H1 (cell line): ENCODE data around the gene KNCN. TPM values are rescaled to one million over a fixed set of nuclear protein-coding genes. Genes with fewer than 3 reads are reported as not detected.

Experiments
- CTCF ChIA-PET: fragments of 300-600 bp; sonication (Branson Sonifier 250); formaldehyde crosslinking; loops from one replicate; lab custom pipeline; 2021; ENCODE audit not compliant: partially characterized antibody; lab: Charles Lee
- POLR2A ChIA-PET: fragments of 300-600 bp; sonication (Branson Sonifier 250); formaldehyde crosslinking; loops from one replicate; lab custom pipeline; 2021; ENCODE audit warnings: inconsistent platforms; ENCODE audit not compliant: partially characterized antibody; lab: Charles Lee
- DNase-seq, 2 experiments: peaks; one replicate each; pipeline versions ENCODE4 v3.0.0 to v3.0.0-alpha.2; 2010 to 2022; ENCODE audit warnings: low spot score in 2 of 2, low read depth in 1 of 2, mixed read lengths in 1 of 2
- FAIRE-seq: peaks from 2 replicates; lab custom pipeline; 2011; peaks lifted over from hg19 to GRCh38; lab: Jason Lieb, UNC
- H2AFZ ChIP-seq: 2 replicates; pipeline ENCODE4 v1.8.1; 2012; ENCODE audit warnings: low read length, inconsistent platforms
- H2AK5ac ChIP-seq: 2 replicates; pipeline ENCODE4 v1.6.1; 2013; ENCODE audit warnings: low read depth, low read length
- H2BK120ac ChIP-seq: replicated peaks from 2 replicates; pipeline ENCODE3; 2013; ENCODE audit warnings: low read depth, low read length, inconsistent platforms
- H2BK12ac ChIP-seq: 2 replicates; pipeline ENCODE4 v1.6.1; 2013; ENCODE audit warnings: low read depth, low read length
- H2BK15ac ChIP-seq: 2 replicates; pipeline ENCODE4 v1.6.1; 2013; ENCODE audit warnings: low read length
- H2BK20ac ChIP-seq: 2 replicates; pipeline ENCODE4 v1.6.1; 2013; ENCODE audit warnings: low read length
- H2BK5ac ChIP-seq: 2 replicates; pipeline ENCODE4 v1.6.1; 2013; ENCODE audit warnings: low read depth, low read length
- H3K14ac ChIP-seq: 2 replicates; pipeline ENCODE4 v1.6.1; 2013; ENCODE audit warnings: inconsistent platforms; ENCODE audit not compliant: insufficient read length
- H3K18ac ChIP-seq: 2 replicates; pipeline ENCODE4 v1.6.1; 2013; ENCODE audit warnings: low read length; ENCODE audit errors: extremely low read depth
- H3K23ac ChIP-seq: 2 replicates; pipeline ENCODE4 v1.6.1; 2013; ENCODE audit warnings: inconsistent platforms; ENCODE audit not compliant: insufficient read length
- H3K23me2 ChIP-seq: 2 replicates; pipeline ENCODE4 v1.6.1; 2013; ENCODE audit warnings: low read depth, low read length
- H3K27ac ChIP-seq: 2 replicates; pipeline ENCODE4 v1.6.1; 2011; ENCODE audit warnings: low read depth, low read length, inconsistent platforms
- H3K27me3 ChIP-seq, 4 experiments: replicated peaks in 1 of 4; 1 replicate in 1 of 4; 2 replicates in 3 of 4; pipeline versions ENCODE4 v1.6.1 to v1.8.1; 2011 to 2013; ENCODE audit warnings: low read length in 3 of 4, mild to moderate bottlenecking in 3 of 4, inconsistent platforms in 2 of 4, mixed read lengths in 2 of 4, moderate library complexity in 1 of 4; ENCODE audit not compliant: control insufficient read depth in 3 of 4, insufficient read depth in 3 of 4; ENCODE audit errors: extremely low read depth in 1 of 4
- H3K36me3 ChIP-seq, 4 experiments: 2 replicates each; pipeline versions ENCODE4 v1.6.1 to v1.8.1; 2011 to 2013; ENCODE audit warnings: mild to moderate bottlenecking in 4 of 4, low read length in 3 of 4, moderate library complexity in 2 of 4, control low read depth in 1 of 4, inconsistent platforms in 1 of 4; ENCODE audit not compliant: insufficient read depth in 4 of 4, control insufficient read depth in 2 of 4
- H3K4ac ChIP-seq: replicated peaks from 2 replicates; pipeline ENCODE3; 2013; ENCODE audit warnings: low read length, low read depth, mixed read lengths, inconsistent platforms; ENCODE audit not compliant: insufficient read length
- H3K4me1 ChIP-seq, 4 experiments: replicated peaks in 1 of 4; 1 replicate in 1 of 4; 2 replicates in 3 of 4; pipeline versions ENCODE4 v1.6.1 to v1.8.1; 2011 to 2013; ENCODE audit warnings: low read length in 3 of 4, inconsistent platforms in 2 of 4, mixed read lengths in 1 of 4; ENCODE audit not compliant: insufficient read depth in 4 of 4, control insufficient read depth in 3 of 4
- H3K4me2 ChIP-seq, 2 experiments: 2 replicates each; pipeline versions ENCODE4 v1.6.1 to v1.8.1; 2011 to 2013; ENCODE audit warnings: low read depth in 2 of 2, low read length in 2 of 2, control low read depth in 1 of 2, inconsistent platforms in 1 of 2, mild to moderate bottlenecking in 1 of 2; ENCODE audit not compliant: insufficient read depth in 1 of 2
- H3K4me3 ChIP-seq, 4 experiments: fragments of 200-600, 300-600 bp in 1 of 4; sonication (generic), shearing (Covaris generic), sonication (Bioruptor Twin) in 1 of 4; 2 replicates each; pipeline versions ENCODE4 v1.5.1 to v1.8.1; 2011 to 2016; ENCODE audit warnings: low read length in 4 of 4, low read depth in 3 of 4, control low read depth in 2 of 4, inconsistent platforms in 2 of 4, mild to moderate bottlenecking in 2 of 4, mixed read lengths in 1 of 4, moderate library complexity in 1 of 4; ENCODE audit not compliant: insufficient read depth in 2 of 4; ENCODE audit errors: extremely low read depth in 1 of 4
- H3K56ac ChIP-seq: replicated peaks from 2 replicates; pipeline ENCODE3; 2013; ENCODE audit warnings: low read depth, mild to moderate bottlenecking, mixed read lengths, low read length, inconsistent platforms; ENCODE audit not compliant: insufficient read length
- H3K79me1 ChIP-seq: 2 replicates; pipeline ENCODE4 v1.6.1; 2013; ENCODE audit warnings: low read depth, low read length, control low read depth
- H3K79me2 ChIP-seq, 2 experiments: 2 replicates each; pipeline versions ENCODE4 v1.6.1 to v1.8.1; 2012 to 2013; ENCODE audit warnings: low read length in 2 of 2, mild to moderate bottlenecking in 2 of 2, inconsistent platforms in 1 of 2; ENCODE audit not compliant: insufficient read depth in 2 of 2, control insufficient read depth in 1 of 2
- H3K9ac ChIP-seq, 4 experiments: replicated peaks in 1 of 4; 1 replicate in 1 of 4; 2 replicates in 3 of 4; pipeline versions ENCODE4 v1.6.1 to v1.8.1; 2011 to 2013; ENCODE audit warnings: low read depth in 3 of 4, low read length in 3 of 4, control low read depth in 2 of 4, mild to moderate bottlenecking in 2 of 4, moderate library complexity in 2 of 4, inconsistent platforms in 1 of 4; ENCODE audit errors: extremely low read depth in 1 of 4
- H3K9me3 ChIP-seq, 2 experiments: 2 replicates each; pipeline versions ENCODE4 v1.6.1 to v1.8.1; 2012 to 2013; ENCODE audit warnings: mild to moderate bottlenecking in 2 of 2, moderate library complexity in 2 of 2, control low read depth in 1 of 2, inconsistent platforms in 1 of 2, low read depth in 1 of 2, low read length in 1 of 2, mixed read lengths in 1 of 2; ENCODE audit not compliant: insufficient read depth in 2 of 2
- H4K20me1 ChIP-seq, 2 experiments: replicated peaks in 1 of 2; 2 replicates each; pipeline versions ENCODE3 to v1.8.1; 2011 to 2013; ENCODE audit warnings: inconsistent platforms in 2 of 2, low read length in 2 of 2, mild to moderate bottlenecking in 1 of 2; ENCODE audit not compliant: insufficient read depth in 2 of 2, control insufficient read depth in 1 of 2
- H4K5ac ChIP-seq: 2 replicates; pipeline ENCODE4 v1.6.1; 2013; ENCODE audit warnings: low read length, low read depth, mixed read lengths, inconsistent platforms; ENCODE audit not compliant: insufficient read length
- H4K8ac ChIP-seq: 2 replicates; pipeline ENCODE4 v1.8.0; 2013; ENCODE audit warnings: mild to moderate bottlenecking, moderate library complexity, low read length, inconsistent platforms; ENCODE audit not compliant: insufficient read depth; ENCODE audit errors: extremely low read depth
- H4K91ac ChIP-seq: replicated peaks from 2 replicates; pipeline ENCODE3; 2013; ENCODE audit warnings: low read length, mixed read lengths, inconsistent platforms; ENCODE audit not compliant: insufficient read length
- TBP ChIP-seq: IDR thresholded peaks from 2 replicates; pipeline ENCODE4 v1.6.1; 2011; ENCODE audit warnings: low read depth, low read length, improper control_type of control experiment
- WGBS, 2 experiments: shearing (Covaris generic) in 1 of 2; methylation state at CpG; one replicate each; pipeline versions ENCODE4 v1.1.6 to v1.1.7; 2013 to 2015; ENCODE audit warnings: low lambda C conversion rate in 2 of 2, mixed read lengths in 2 of 2, inconsistent platforms in 1 of 2, low coverage in 1 of 2, missing lambda C conversion rate in 1 of 2; ENCODE audit not compliant: insufficient replicate concordance in 2 of 2, insufficient coverage in 1 of 2, insufficient read length in 1 of 2; ENCODE audit errors: extremely low coverage in 1 of 2, missing lambda C conversion rate in 1 of 2; 5-methylcytosine and 5-hydroxymethylcytosine counted together
- polyA plus RNA-seq, 7 experiments: library from polyadenylated mRNA; depleted of rRNA in 3 of 7; stranded (reverse) in 5 of 7; unstranded in 2 of 7; fragments of >200 nt in 5 of 7; fragments of 200-250 nt in 2 of 7; gene quantifications; 1 replicate in 5 of 7; 2 replicates in 1 of 7; 4 replicates in 1 of 7; pipeline versions ENCODE4 v1.2.1 to v1.2.3, GENCODE V29; 2011 to 2013; ENCODE audit warnings: missing spikeins in 2 of 7, mixed read lengths in 2 of 7
- total RNA-seq: library from RNA; stranded (reverse); fragmentation: NEBNext Ultra II Directional; extraction: Animal tissue kit (Norgen Biotek cat#: 25700); gene quantifications from 2 replicates; pipeline ENCODE4 v1.2.1, GENCODE V29; 2021

The KNCN gene
- total and polyA plus RNA-seq, 2 of the 8 experiments (the other 6 are each of a cell fraction or from before 2014, with no cell fraction given): not detected

GRCh38 chr1:46522969-46523320, 28.5 kb downstream of the KNCN start:
- H4K20me1 ChIP-seq: peaks cover 1 to 2% of the 10 kb centered on the region in 2 experiments
- TF ChIP-seq TBP: no peak

More at GRCh38 chr1:46522969-46523320, 28.5 kb downstream of the KNCN start:
- Histone ChIP-seq H4K5ac (no peak overlapping the region), H3K4me1 (peaks cover 22 to 54% (median 32%) of the 10 kb centered on the region in 4 experiments), H3K27ac (no peak overlapping the region), H2AK5ac (no peak overlapping the region), H4K8ac (no peak overlapping the region), H3K36me3 (no peaks in the 10 kb centered on the region), H3K4me3 (no peak overlapping the region), H3K23me2 (no peaks in the 10 kb centered on the region), H3K9me3 (no peaks in the 10 kb centered on the region), H2BK20ac (no peak overlapping the region), H2BK12ac (no peak overlapping the region), H2AFZ (no peak overlapping the region), H3K56ac (no peak overlapping the region), H3K18ac (no peak overlapping the region), H3K9ac (no peak overlapping the region), H3K4ac (no peak overlapping the region), H2BK5ac (no peak overlapping the region), H3K79me1 (no peaks in the 10 kb centered on the region), H3K23ac (no peak overlapping the region), H3K14ac (no peak overlapping the region), H3K4me2 (no peak overlapping the region; a peak in 1 of 4 replicates), H2BK15ac (no peak overlapping the region), H4K91ac (no peak overlapping the region), H3K27me3 (peaks cover 9 to 53% (median 46%) of the 10 kb centered on the region in 4 experiments), H2BK120ac (no peak overlapping the region), H3K79me2 (no peaks in the 10 kb centered on the region)
- POLR2A ChIA-PET: interaction anchor here (1.2 to 1.3 kb wide), 2 partner anchors 37 to 70 kb away, joined by 3 read pairs; no protein-coding TSS in a partner anchor
- 47% methylated on average over 13 of the region's 13 CpGs; no CpG with 5 or more reads in 1 of the 2 experiments for WGBS, 2 experiments
- peak in 1 of 2 experiments; percentile 50 for DNase-seq
- no peak for FAIRE-seq
- CTCF ChIA-PET: interaction anchor here (0.7 to 18.9 kb wide), 16 partner anchors 8 to 109 kb away, joined by 3 to 287 read pairs (median 5); partner anchors contain the start of gene DMBX1
